BLaER1 (cell line): ENCODE data around the gene KCTD11.

Experiments used
- H3K27ac ChIP-seq: shearing (Covaris generic); formaldehyde crosslinking; 2 replicates; pipeline ENCODE4 v1.8.1; 2022
- H3K27me3 ChIP-seq: shearing (Covaris generic); formaldehyde crosslinking; 2 replicates; pipeline ENCODE4 v1.8.1; 2022
- H3K36me3 ChIP-seq: shearing (Covaris generic); formaldehyde crosslinking; 2 replicates; pipeline ENCODE4 v1.8.1; 2022
- H3K4me1 ChIP-seq: shearing (Covaris generic); formaldehyde crosslinking; 2 replicates; pipeline ENCODE4 v1.8.1; 2022
- H3K4me2 ChIP-seq: shearing (Covaris generic); formaldehyde crosslinking; 2 replicates; pipeline ENCODE4 v1.8.1; 2022
- H3K4me3 ChIP-seq: shearing (Covaris generic); formaldehyde crosslinking; 2 replicates; pipeline ENCODE4 v1.8.1; 2022
- H3K9ac ChIP-seq: shearing (Covaris generic); formaldehyde crosslinking; 2 replicates; pipeline ENCODE4 v1.8.1; 2022
- H3K9me3 ChIP-seq: shearing (Covaris generic); formaldehyde crosslinking; 2 replicates; pipeline ENCODE4 v1.8.1; 2022
- H4K20me1 ChIP-seq: shearing (Covaris generic); formaldehyde crosslinking; 2 replicates; pipeline ENCODE4 v1.8.1; 2022
- Cebpa-rat ChIP-seq: shearing (Covaris generic); IDR thresholded peaks from 2 replicates; pipeline ENCODE4 v1.8.1; 2022

KCTD11 gene

DNA sequence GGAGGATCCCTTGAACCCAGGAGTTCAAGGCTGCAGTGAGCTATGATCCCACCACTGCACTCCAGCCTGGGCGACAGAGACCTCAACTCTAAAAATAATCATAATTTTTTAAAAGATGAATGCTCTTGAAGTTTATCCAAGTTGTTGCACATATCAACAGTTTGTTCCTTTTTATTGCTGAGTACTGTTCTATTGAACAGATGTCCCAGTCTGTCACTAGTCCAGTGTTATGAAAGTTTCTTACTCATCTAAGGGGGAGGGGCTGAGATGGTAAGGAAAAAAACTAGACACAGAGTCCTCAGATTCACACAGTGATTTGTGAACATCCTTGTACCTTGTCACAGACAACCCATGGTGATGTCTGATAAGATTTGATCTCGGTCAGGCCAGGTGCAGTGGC is 11.8 kb upstream of the KCTD11 start:
- Histone ChIP-seq H3K36me3 (peaks cover 50% of the 10 kb centered on the region), H3K4me2 (no peak overlapping the region), H3K4me3 (no peak overlapping the region), H4K20me1 (no peaks in the 10 kb centered on the region), H3K9ac (no peak overlapping the region; the same call in 1 of the 2 replicates), H3K27ac (no peak overlapping the region), H3K27me3 (no peaks in the 10 kb centered on the region), H3K4me1 (peaks cover 49% of the 10 kb centered on the region), H3K9me3 (no peaks in the 10 kb centered on the region)
- TF ChIP-seq Cebpa-rat, result no peak

DNA sequence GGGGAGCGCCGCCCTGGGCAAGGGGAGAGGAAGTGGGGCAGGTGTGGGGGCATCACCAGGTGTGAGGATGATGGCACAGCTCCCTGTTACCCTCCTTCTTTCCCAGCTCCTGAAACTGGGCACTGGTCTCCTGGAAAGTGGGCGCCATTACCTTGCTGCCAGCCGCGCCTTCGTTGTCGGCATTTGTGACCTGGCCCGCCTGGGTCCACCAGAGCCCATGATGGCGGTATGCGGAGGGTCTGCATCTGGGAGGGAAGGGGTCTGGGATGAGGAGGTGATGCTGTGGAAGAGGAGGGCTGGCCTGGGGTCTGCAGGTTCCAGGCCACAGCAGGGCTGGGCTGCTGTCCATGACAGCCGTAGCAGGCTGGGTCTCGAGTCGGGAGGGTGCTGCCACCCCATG is 10.1 kb upstream of the KCTD11 start:
- no peaks in the 10 kb centered on the region for H4K20me1 ChIP-seq
- H3K4me1 ChIP-seq, result peaks cover 32% of the 10 kb centered on the region
- H3K36me3 ChIP-seq, result peaks cover 59% of the 10 kb centered on the region
- no peaks in the 10 kb centered on the region for H3K27me3 ChIP-seq
- no peak overlapping the region for H3K4me3 ChIP-seq
- no peaks in the 10 kb centered on the region for H3K9me3 ChIP-seq
- H3K27ac ChIP-seq, result no peak overlapping the region
- no peak for TF ChIP-seq Cebpa-rat
- no peak overlapping the region for H3K9ac ChIP-seq
- no peak overlapping the region for H3K4me2 ChIP-seq

DNA sequence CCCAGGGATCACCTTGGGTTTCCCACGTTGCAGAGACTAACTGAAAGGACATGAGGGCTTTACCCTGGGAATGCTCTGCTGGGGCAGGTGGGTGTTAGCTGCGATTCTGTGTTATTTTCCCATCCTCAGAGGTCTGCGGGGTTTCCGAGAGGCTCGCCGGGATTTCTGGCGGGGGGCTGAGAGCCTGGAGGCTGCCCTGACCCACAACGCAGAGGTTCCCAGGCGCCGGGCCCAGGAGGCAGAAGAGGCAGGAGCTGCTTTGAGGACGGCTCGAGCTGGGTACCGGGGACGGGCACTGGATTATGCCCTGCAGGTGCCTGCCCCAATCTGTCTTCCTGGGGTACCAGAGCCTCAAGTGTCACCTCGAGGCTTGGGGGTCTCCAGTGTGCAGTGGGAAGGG is 8.7 kb upstream of the KCTD11 start:
- Histone ChIP-seq H3K9me3 (no peaks in the 10 kb centered on the region), H3K27me3 (no peaks in the 10 kb centered on the region), H3K4me3 (no peak overlapping the region), H3K4me2 (no peak overlapping the region), H3K36me3 (peaks cover 73% of the 10 kb centered on the region), H3K27ac (no peak overlapping the region), H3K9ac (no peak overlapping the region), H3K4me1 (peaks cover 18% of the 10 kb centered on the region), H4K20me1 (no peaks in the 10 kb centered on the region)
- TF ChIP-seq Cebpa-rat, result no peak

DNA sequence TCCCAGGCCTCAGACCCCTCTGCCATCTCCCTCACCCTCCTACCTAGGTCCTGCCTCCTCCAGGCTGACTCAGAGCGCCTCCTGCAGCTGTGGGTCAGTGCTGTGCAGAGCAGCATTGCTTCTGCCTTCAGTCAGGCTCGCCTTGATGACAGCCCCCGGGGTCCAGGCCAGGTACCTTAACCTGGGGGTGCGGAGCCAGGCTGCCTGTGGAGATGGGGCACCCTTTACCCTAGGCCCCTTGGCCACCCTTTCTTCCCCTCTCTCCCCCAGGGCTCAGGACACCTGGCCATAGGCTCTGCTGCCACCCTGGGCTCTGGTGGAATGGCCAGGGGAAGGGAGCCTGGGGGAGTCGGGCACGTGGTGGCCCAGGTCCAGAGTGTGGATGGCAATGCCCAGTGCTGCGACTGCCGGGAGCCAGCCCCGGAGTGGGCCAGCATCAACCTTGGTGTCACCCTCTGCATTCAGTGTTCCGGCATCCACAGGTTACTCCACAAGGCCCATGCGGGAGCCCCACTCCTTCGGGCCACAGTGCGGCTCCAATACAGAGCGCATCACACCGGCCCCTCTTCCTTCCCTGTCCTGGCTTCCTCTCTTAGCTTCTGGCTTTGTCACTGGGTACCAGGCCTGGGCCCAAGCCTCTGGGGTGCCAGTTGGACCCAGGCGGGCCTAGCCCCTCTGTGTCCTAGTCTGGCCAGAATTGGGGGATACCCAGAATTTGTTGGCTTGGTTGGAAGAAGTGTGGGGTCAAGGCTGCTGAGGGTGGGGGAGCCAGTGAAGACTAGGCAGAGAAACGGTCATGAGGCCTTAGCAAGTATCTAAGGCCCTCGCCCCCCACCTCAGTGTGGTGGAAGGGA is 5.0 kb upstream of the KCTD11 start:
- H3K36me3 ChIP-seq, result peaks cover 50% of the 10 kb centered on the region
- H3K27ac ChIP-seq, result no peak overlapping the region
- H4K20me1 ChIP-seq, result 0 out of 2 replicates have a peak, but pooled peaks cover 6% of the 10 kb centered on the region
- no peak overlapping the region for H3K4me3 ChIP-seq
- H3K9ac ChIP-seq, result no peak overlapping the region
- H3K4me1 ChIP-seq, result peaks cover 20% of the 10 kb centered on the region
- no peak overlapping the region for H3K4me2 ChIP-seq
- no peaks in the 10 kb centered on the region for H3K27me3 ChIP-seq
- H3K9me3 ChIP-seq, result no peaks in the 10 kb centered on the region
- TF ChIP-seq Cebpa-rat, result no peak

DNA sequence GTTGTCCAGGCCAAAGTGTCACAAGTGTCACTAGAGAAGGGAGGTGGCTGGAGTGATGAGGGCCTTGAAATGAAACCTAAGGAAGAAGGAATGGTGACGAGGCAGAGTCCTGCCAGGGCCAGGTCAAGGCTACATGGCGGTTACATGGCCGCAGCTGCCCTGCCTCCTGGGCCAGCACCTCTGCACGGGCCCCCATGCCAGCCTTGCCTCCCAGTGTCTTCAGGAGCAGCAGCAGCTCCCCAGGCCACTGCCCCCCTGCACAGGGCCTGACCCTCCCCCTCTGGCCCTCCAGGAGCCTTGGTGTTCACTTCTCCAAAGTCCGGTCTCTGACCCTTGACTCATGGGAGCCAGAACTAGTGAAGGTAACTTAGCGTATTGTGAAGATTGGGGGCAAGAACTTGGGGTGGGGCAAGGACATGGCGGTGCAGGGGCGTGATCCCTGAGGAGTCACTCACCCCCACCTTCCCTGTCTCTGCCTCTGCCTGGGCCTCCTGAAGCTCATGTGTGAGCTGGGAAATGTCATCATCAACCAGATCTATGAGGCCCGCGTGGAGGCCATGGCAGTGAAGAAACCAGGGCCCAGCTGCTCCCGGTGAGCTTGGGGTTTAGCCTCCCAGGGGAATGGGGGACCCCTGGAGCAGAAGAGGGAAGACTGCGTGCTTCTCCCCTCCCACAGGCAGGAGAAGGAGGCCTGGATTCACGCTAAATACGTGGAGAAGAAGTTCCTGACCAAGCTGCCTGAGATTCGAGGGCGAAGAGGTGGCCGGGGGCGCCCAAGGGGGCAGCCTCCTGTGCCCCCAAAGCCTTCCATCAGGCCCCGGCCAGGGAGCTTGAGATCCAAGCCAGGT is 4.1 kb upstream of the KCTD11 start:
- H3K4me1 ChIP-seq, result peaks cover 27% of the 10 kb centered on the region
- H4K20me1 ChIP-seq, result 0 out of 2 replicates have a peak, but pooled peaks cover 6% of the 10 kb centered on the region
- no peak for TF ChIP-seq Cebpa-rat
- no peak overlapping the region for H3K4me2 ChIP-seq
- H3K9me3 ChIP-seq, result no peaks in the 10 kb centered on the region
- H3K36me3 ChIP-seq, result peaks cover 41% of the 10 kb centered on the region
- no peaks in the 10 kb centered on the region for H3K27me3 ChIP-seq
- H3K4me3 ChIP-seq, result no peak overlapping the region
- H3K9ac ChIP-seq, result no peak overlapping the region
- no peak overlapping the region for H3K27ac ChIP-seq

DNA sequence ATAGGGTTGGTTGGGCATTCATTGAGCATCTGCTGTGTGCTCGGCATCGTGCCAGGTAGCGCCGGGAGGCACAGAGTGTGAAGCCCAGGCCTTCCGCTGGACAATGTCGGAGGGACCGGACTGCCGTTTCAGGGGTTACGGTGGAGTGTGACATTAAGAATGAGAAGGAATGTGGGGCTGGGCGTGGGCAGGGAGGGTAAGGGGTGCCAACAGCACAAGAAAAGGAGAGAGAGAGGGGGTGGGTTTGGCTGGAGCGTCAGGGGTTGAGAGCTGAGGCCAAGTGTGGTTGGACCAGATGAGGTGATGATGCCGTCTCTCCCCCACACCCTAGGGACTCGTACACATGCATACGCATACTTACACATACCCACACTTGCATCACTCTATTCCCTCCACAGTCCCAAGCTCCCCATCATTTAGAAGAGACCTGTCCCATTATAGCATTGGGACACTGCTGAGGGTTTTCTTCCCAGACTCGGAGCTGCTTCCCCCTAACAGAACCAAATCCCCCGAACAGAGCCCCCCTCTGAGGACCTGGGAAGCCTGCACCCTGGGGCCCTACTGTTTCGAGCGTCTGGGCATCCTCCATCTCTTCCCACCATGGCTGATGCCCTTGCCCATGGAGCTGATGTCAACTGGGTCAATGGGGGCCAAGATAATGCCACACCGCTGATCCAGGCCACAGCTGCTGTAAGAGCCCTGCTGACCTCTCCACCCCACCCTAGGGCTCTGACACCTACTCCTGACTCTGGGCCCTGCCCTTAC is 3.3 kb upstream of the KCTD11 start:
- no peaks in the 10 kb centered on the region for H3K9me3 ChIP-seq
- TF ChIP-seq Cebpa-rat, result no peak
- H3K4me2 ChIP-seq, result no peak overlapping the region
- peaks cover 33% of the 10 kb centered on the region for H3K36me3 ChIP-seq
- H3K27ac ChIP-seq, result no peak overlapping the region
- H3K27me3 ChIP-seq, result no peaks in the 10 kb centered on the region
- H3K4me3 ChIP-seq, result no peak overlapping the region
- H3K9ac ChIP-seq, result no peak overlapping the region
- H3K4me1 ChIP-seq, result peaks cover 35% of the 10 kb centered on the region
- H4K20me1 ChIP-seq, result 0 out of 2 replicates have a peak, but pooled peaks cover 6% of the 10 kb centered on the region

GRCh38 chr17:7352503-7352889 is 534 bp downstream of the KCTD11 start:
- Histone ChIP-seq H3K9me3 (no peaks in the 10 kb centered on the region), H3K4me3 (peak overlapping the region; percentile 91), H3K4me1 (peaks cover 53% of the 10 kb centered on the region), H3K27ac (peak overlapping the region; percentile 80), H4K20me1 (peaks cover 6% of the 10 kb centered on the region; the same call in 1 of the 2 replicates), H3K36me3 (peaks cover 10% of the 10 kb centered on the region), H3K9ac (peak overlapping the region; percentile 81), H3K27me3 (no peaks in the 10 kb centered on the region), H3K4me2 (peak overlapping the region; percentile 99)
- TF ChIP-seq Cebpa-rat, result no peak

DNA sequence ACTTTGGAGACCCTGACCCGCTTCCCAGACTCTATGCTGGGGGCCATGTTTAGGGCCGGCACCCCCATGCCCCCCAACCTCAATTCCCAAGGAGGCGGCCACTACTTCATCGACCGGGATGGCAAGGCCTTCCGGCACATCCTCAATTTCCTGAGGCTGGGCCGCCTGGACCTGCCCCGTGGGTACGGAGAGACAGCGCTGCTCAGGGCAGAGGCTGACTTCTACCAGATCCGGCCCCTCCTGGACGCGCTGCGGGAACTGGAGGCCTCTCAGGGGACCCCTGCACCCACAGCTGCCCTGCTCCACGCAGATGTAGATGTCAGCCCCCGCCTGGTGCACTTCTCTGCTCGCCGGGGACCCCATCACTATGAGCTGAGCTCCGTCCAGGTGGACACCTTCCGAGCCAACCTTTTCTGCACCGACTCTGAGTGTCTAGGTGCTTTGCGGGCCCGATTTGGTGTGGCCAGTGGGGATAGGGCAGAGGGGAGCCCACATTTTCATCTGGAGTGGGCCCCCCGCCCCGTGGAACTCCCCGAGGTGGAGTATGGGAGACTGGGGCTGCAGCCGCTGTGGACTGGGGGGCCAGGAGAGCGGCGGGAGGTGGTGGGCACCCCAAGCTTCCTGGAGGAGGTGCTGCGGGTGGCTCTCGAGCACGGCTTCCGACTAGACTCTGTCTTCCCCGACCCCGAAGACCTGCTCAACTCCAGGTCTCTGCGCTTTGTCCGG is 1.1 kb downstream of the KCTD11 start:
- TF ChIP-seq Cebpa-rat, result no peak
- Histone ChIP-seq H3K27me3 (no peaks in the 10 kb centered on the region), H3K4me3 (peak overlapping the region; percentile 91), H3K27ac (0 out of 2 replicates have a peak overlapping the region, but pooled peaks have one; percentile 80), H3K9ac (peak overlapping the region; percentile 81), H3K36me3 (peaks cover 4% of the 10 kb centered on the region), H3K4me1 (peaks cover 53% of the 10 kb centered on the region), H3K4me2 (peak overlapping the region; percentile 99), H3K9me3 (no peaks in the 10 kb centered on the region), H4K20me1 (peaks cover 6% of the 10 kb centered on the region; the same call in 1 of the 2 replicates)
